Measurements from ENCODE around the gene MACROD2. TPM values are rescaled to one million over a fixed set of nuclear protein-coding genes. Genes with fewer than 3 reads are reported as not detected.

MACROD2 gene
- total and polyA plus RNA-seq, 2 donors (not counting 1 experiment from before 2014, with no cell fraction given), result 5.3 to 6.7 TPM

- Histone ChIP-seq H3K4me2 (replicated peaks; ENCODE audit: low read depth, low read length, poor library complexity, severe bottlenecking) (no peak overlapping the region), H4K20me1 (ENCODE audit: control insufficient read depth, insufficient read depth, low read length, poor library complexity, severe bottlenecking) (no peaks in the 10 kb centered on the region), H3K9ac (ENCODE audit: low read length) (no peak overlapping the region), H3K9me3 (ENCODE audit: control extremely low read depth in 1 of 3, control insufficient read depth in 2 of 3, insufficient read depth in 1 of 3, low read length in 2 of 3) (no peaks in the 10 kb centered on the region), H3K4me1 (ENCODE audit: control insufficient read depth in 2 of 2, insufficient read depth in 2 of 2, low read length in 2 of 2) (no peaks in the 10 kb centered on the region), H2AFZ (ENCODE audit: insufficient read depth, low read depth, low read length, poor library complexity, severe bottlenecking) (no peak overlapping the region), H3K27me3 (replicated peaks in 1 of 4; ENCODE audit: control extremely low read depth in 1 of 4, control insufficient read depth in 3 of 4, insufficient read depth in 4 of 4, low read length in 3 of 4) (no peaks in the 10 kb centered on the region), H3K4me3 (ENCODE audit: control extremely low read depth in 1 of 5, extremely low read depth in 1 of 5, insufficient read depth in 1 of 5, low read depth in 2 of 5, low read length in 4 of 5) (no peak overlapping the region), H3K79me2 (ENCODE audit: control insufficient read depth, insufficient read depth, low read length) (no peaks in the 10 kb centered on the region), H3K27ac (ENCODE audit: low read length in 2 of 2) (no peak overlapping the region), H3K36me3 (replicated peaks in 1 of 2; ENCODE audit: control extremely low read depth in 1 of 2, control insufficient read depth in 1 of 2, extremely low read depth in 1 of 2, insufficient read depth in 2 of 2, low read length in 1 of 2) (no peaks in the 10 kb centered on the region)
- H3K9me3 Mint-ChIP-seq (ENCODE audit: insufficient read depth), result no peaks in the 10 kb centered on the region
- no peak overlapping the region for H3K4me3 Mint-ChIP-seq
- no peaks in the 10 kb centered on the region for H3K4me1 Mint-ChIP-seq
- ATAC-seq (ENCODE audit: low read depth) (no peak), DNase-seq (no peak)
- CTCF ChIA-PET, result no interaction called here
- H3K27me3 Mint-ChIP-seq, result peaks cover 5% of the 10 kb centered on the region
- POLR2A ChIA-PET, result no interaction called here
- TF ChIP-seq CTCF (IDR thresholded peaks at IDR 0.05) (no peak), EZH2 (IDR thresholded peaks at IDR 0.05; ENCODE audit: borderline replicate concordance, insufficient read depth, low read depth, low read length, poor library complexity, severe bottlenecking) (no peak)
- 31% methylated on average over 4 of the region's 6 CpGs for WGBS (ENCODE audit: insufficient coverage)
- intact Hi-C loops (cut with micrococcal nuclease), result no loop called here
- H3K27ac Mint-ChIP-seq, result no peak overlapping the region
Measured at GRCh38 chr20:14778096-14778495, 782.8 kb downstream of the MACROD2 start.

GRCh38 chr20:14778875-14779274 lies 783.6 kb downstream of the MACROD2 start:
- no peaks in the 10 kb centered on the region for H3K4me1 Mint-ChIP-seq
- Histone ChIP-seq H2AFZ (ENCODE audit: insufficient read depth, low read depth, low read length, poor library complexity, severe bottlenecking) (no peak overlapping the region), H4K20me1 (ENCODE audit: control insufficient read depth, insufficient read depth, low read length, poor library complexity, severe bottlenecking) (no peaks in the 10 kb centered on the region), H3K27me3 (replicated peaks in 1 of 4; ENCODE audit: control extremely low read depth in 1 of 4, control insufficient read depth in 3 of 4, insufficient read depth in 4 of 4, low read length in 3 of 4) (no peaks in the 10 kb centered on the region), H3K36me3 (replicated peaks in 1 of 2; ENCODE audit: control extremely low read depth in 1 of 2, control insufficient read depth in 1 of 2, extremely low read depth in 1 of 2, insufficient read depth in 2 of 2, low read length in 1 of 2) (no peaks in the 10 kb centered on the region), H3K79me2 (ENCODE audit: control insufficient read depth, insufficient read depth, low read length) (no peaks in the 10 kb centered on the region), H3K4me3 (ENCODE audit: control extremely low read depth in 1 of 5, extremely low read depth in 1 of 5, insufficient read depth in 1 of 5, low read depth in 2 of 5, low read length in 4 of 5) (no peak overlapping the region), H3K4me2 (replicated peaks; ENCODE audit: low read depth, low read length, poor library complexity, severe bottlenecking) (no peak overlapping the region), H3K9ac (ENCODE audit: low read length) (no peak overlapping the region), H3K27ac (ENCODE audit: low read length in 2 of 2) (no peak overlapping the region), H3K9me3 (ENCODE audit: control extremely low read depth in 1 of 3, control insufficient read depth in 2 of 3, insufficient read depth in 1 of 3, low read length in 2 of 3) (no peaks in the 10 kb centered on the region), H3K4me1 (ENCODE audit: control insufficient read depth in 2 of 2, insufficient read depth in 2 of 2, low read length in 2 of 2) (no peaks in the 10 kb centered on the region)
- no peak overlapping the region for H3K27ac Mint-ChIP-seq
- WGBS (ENCODE audit: insufficient coverage), result 84% methylated on average over 3 of the region's 3 CpGs
- no peak for ATAC-seq (ENCODE audit: low read depth)
- intact Hi-C loops (cut with micrococcal nuclease), result no loop called here
- H3K4me3 Mint-ChIP-seq, result no peak overlapping the region
- ChIA-PET CTCF (no interaction called here), POLR2A (no interaction called here)
- no peaks in the 10 kb centered on the region for H3K9me3 Mint-ChIP-seq (ENCODE audit: insufficient read depth)
- TF ChIP-seq EZH2 (IDR thresholded peaks at IDR 0.05; ENCODE audit: borderline replicate concordance, insufficient read depth, low read depth, low read length, poor library complexity, severe bottlenecking), result no peak
- no peak for DNase-seq
- peaks cover 5% of the 10 kb centered on the region for H3K27me3 Mint-ChIP-seq
